HG03442 (cell line): ENCODE measurements around the gene GAPVD1.
"Not testable (repeated sequence)": the region's sequence is repeated elsewhere in the genome, so short reads cannot be mapped to it uniquely, and the experiment has no call there.

ENCODE experiments used
- ATAC-seq: cut with Tn5 transposase; IDR thresholded peaks from one replicate; pipeline ENCODE4 v1.9.1; 2021; ENCODE audit warnings: mild to moderate bottlenecking, moderate library complexity; ENCODE audit not compliant: unreplicated experiment

Gene GAPVD1

DNA sequence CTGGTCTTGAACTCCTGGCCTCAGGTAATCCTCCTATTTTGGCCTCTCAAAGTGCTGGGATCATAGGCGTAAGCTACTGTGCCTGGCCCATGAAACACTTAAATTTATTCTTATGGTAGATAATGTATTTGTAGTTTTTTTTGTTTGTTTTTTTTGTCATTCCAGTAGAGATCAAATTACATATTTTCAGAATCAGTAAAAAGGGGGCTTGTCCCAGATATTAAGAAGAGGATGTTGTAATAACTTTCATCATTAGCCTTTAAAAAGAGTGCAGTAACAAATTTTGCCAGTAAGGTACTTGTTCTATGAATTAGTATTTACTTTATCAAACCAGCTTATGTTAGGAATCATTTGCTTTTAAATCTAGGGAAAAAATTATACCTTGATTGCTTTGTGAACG is 42.6 kb downstream of the GAPVD1 start:
- ATAC-seq, result no peak

DNA sequence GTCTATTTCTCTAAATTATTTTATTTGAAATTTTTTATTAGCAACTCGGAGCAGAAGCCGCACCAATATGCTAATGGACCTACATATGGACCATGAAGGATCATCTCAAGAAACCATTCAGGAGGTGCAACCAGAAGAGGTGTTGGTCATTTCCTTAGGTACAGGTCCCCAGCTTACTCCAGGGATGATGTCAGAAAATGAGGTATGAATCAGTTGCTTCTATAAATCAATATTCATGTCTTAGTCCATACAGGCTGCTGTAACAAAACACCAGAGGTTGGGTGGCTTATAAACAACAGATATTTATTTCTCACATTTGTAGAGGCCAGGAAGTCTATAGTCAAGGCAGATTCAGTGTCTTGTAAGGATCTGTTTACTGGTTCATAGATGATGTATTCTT is 50.8 kb downstream of the GAPVD1 start:
- ATAC-seq, result no peak

DNA sequence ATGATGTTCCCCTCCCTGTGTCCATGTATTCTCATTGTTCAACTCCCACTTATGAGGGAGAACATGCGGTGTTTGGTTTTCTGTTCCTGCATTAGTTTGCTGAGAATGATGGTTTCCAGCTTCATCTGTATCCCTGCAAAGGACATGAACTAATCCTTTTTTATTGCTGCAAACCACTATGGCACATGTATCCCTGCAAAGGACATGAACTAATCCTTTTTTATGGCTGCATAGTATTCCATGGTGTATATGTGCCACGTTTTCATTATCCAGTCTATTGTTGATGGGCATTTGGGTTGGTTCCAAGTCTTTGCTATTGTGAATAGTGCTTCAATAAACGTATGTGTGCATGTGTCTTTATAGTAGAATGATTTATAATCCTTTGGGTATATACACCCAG is 54.7 kb downstream of the GAPVD1 start:
- not testable (repeated sequence) for ATAC-seq

DNA sequence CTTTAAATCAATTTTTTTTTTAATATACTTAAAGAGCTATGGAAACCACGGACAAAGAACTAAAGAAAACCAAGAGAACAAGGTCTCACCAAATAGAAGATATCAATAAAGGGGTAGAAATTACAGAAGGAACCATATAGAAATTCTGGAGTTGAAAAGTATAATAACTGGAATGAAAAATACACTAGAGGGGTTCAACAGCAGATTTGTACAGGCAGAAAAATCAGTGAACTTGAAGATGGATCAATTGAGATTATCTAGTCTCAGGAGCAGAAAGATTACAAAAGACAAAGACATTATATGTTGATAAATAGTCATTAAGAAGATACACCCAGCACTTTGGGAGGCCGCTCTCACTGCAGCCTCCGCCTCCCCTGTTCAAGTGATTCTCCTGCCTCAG is 56.1 kb downstream of the GAPVD1 start:
- ATAC-seq, result no peak

DNA sequence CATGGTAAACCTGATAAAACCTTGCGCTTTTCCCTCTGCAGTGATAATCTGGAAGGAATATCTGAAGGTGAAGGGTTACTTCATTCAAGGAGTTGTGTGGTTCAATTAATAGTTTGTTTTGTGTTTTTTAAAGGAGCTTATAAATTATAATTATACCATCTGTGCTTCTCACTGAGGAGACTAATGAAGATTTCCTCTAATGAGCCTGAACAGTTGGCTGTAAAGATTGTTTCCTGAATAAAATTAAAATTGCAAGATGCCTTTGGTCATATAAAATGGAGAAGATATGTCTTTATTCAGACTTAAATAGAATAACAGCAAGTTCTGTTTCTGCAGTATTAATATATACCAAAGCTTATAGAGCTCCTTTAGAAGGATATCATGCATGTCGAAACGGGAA is 59.9 kb downstream of the GAPVD1 start:
- no peak for ATAC-seq

DNA sequence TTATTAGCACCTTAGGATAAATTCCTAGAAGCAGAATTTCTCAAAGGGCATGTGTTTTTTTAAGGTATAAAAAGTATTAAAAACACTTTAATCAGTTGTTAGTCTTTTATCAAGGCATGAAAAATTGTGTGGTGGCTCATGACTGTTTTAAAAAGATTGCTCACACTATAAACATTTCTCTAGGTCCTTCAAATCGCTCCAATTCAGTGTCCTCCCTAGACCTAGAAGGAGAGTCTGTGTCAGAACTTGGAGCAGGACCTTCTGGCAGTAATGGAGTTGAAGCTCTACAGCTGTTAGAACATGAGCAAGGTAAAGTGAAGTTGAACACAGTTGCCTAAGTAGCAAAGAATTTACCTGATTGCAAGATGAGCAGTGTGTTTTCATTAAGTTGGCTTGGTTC is 62.0 kb downstream of the GAPVD1 start:
- no peak for ATAC-seq

DNA sequence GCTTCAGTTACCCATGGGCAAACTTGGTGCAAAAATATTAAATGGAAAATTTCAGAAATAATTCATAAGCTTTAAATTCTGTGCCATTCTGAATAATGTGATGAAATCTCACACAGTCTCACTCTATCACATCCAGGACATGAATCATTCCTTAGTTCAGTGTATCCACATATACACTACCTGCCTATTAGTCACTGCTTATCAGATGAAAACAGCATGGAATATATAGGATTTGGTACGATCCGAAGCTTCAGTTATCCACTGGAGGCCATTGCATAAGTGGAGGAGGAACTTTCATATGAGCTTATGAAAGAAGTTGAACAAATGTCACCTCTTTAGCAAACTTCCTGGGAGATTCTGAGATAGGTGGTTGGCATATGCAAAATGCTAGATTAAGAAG is 64.2 kb downstream of the GAPVD1 start:
- no peak for ATAC-seq

DNA sequence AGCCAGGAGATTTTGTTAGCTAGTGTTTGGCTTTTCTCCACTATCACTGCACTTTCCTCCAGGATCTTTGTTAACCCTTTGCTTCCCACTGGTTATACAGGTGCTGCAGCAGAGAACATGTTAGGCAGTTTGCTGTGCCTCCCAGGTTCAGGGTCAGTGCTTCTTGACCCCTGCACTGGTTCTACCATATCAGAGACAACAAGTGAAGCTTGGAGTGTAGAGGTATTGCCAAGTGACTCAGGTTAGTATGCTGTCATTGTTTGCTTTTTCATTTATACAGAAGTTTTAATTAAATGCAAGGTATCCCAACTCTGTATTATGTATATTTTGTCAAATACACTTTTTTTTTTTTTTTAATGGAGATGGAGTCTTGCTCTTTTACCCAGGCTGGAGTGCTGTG is 68.4 kb downstream of the GAPVD1 start:
- ATAC-seq, result no peak

DNA sequence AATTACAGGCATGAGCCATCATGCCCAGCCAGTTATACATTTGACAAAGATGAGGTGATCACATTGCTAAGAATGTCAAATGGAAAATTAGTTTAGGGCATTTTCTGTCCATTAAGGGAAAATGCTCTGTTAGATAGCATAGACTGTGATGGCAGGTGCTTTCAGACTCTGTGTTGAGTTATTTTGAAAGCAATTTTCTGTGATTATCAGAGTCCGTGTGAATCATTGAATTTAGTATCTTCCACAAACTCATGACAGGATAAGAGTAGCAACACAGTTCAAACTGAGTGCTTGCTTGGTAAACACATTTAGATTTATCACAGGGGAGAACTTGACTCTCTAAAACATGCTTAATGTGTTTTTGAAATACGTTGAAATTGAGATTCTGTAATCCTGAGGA is 69.0 kb downstream of the GAPVD1 start:
- ATAC-seq, result no peak

DNA sequence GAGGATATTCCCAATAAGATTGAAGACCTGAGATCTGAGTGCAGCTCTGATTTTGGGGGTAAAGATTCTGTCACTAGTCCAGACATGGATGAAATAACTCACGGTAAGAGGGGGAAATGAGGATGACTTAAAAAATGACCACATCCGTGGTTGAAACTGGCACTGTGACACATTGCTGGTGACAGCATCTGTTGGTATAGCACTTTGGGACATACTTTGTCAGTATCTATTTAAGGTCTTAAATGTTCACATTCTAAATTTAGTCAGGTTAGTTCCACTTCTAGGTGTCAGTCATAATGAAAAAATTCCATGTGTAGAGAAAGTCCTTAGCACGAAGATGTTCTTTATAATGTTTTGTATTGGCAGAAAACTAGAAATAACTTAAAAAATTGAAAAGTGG is 70.9 kb downstream of the GAPVD1 start:
- ATAC-seq, result peak; percentile 84

DNA sequence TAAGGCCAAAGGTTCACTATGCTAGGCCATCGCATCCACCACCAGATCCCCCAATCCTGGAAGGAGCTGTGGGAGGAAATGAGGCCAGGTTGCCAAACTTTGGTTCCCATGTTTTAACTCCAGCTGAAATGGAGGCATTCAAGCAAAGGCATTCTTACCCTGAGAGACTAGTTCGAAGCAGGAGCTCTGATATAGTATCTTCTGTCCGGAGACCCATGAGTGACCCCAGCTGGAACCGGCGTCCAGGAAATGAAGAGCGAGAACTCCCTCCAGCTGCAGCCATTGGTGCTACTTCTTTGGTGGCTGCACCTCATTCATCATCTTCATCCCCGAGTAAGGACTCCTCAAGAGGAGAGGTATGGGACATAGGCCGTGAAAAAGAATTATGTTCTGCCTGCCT is 75.6 kb downstream of the GAPVD1 start:
- no peak for ATAC-seq

DNA sequence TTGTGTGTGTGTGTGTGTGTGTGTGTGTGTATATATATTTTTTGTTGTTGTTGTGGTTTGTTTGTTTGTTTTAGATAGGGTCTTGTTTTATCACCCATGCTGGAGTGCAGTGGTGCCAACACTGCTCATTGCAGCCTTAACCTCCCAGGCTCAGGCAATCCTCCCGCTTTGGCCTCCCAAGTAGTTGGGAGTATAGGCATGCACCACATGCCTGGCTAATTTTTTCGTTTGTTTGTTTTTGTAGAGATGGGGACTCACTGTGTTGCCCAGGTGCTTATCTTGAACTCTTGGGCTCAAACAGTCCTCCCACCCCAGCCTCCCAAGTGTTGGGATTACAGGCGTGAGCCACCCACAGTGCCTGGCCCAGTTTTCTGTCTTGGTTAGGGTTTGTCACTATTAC is 77.3 kb downstream of the GAPVD1 start:
- no peak for ATAC-seq

DNA sequence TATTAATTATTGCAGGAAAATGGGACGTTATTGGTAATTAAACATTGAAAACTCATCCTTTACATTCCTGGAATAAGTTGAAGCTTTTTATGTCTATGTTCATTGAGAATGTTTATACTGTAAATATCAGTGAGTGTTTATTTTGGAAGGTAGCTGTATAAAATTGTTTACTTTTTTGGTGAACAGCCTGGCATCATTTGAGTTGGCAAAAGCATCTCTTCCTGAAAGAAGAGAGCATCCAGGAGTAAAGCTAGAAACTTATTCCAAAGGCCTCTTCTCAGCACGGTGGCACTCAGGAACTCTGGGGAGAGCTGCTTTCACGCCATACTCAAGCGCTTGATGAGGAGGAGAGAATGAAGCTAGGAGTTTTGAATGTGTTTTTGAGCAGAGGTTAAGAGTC is 79.9 kb downstream of the GAPVD1 start:
- no peak for ATAC-seq

DNA sequence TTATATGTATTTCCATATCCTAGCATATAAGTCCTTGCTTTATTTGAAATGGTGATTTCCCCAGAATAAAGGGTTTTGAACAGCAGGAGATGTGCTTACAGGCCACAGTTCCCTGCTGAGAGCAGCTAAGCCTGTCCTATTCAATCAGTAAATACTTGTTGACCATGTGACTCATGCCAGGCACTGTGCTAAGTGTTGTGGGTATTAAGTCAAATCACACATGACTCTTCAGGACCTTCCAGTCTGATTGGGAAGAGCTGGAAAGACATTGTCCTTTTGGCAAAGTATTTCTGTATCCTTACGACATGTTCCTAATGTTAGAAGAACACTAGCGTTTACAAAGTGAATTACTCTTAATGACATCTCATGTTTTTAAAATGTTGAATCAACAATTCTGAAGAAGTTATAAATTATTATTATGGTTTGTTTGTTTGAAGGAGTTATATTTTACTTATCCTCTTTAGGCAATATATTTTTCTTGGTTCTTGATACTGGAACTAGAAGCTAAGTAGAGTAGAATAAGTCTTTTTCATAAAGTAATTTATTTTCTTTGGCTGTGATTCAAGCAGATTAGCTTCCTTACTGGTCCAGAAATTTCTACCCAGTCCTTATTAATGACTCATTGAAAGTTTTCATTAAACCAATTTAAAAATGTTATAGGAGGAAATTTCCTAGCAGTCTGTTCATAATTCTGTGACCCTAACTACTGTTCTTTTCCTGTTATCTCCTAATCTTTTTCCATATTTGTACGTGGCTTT is 82.1 kb downstream of the GAPVD1 start:
- ATAC-seq, result no peak

DNA sequence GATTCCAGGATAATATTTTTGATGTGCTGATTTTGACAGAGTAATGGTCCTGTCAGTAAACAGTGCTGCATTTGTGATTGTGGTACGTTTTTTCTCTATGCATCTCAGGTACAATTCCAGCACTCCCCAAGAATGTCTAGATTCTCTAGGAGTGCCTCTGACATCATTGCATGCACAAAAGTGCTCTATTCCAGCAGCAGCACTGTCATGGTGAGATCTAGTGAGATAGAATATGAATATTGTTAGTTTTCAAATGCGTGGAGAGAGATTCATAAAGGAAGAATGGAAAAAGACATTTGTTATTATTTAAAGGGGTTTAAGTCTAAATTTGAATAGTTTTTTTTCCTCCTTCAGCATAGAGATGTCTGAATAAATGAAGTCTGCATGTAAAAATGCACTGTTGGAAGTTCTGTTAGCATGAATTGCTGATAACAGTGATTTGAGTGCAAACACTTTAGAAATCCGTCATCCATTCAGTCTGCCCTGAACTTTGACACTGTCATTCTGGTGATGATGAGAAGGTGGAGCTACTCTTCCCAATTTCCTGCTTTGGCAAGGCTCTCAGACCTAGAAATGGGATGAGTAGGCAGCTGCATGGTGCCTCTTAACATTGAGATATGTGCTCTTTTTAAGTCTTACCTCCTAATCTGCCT is 84.6 kb downstream of the GAPVD1 start:
- no peak for ATAC-seq

DNA sequence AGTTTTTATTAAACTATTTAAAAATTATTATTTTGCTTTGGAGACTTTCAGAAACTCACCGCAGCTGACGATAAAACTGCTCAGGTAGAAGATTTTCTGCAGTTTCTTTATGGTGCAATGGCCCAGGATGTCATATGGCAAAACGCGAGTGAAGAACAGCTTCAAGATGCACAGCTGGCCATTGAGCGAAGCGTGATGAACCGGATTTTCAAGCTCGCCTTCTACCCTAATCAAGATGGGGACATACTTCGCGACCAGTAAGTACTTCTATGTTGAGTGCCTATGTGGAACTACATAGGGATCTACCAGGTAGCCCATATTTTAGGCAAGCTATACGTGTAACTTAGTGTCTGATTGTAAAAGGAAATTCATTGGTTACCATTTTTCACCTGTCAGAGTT is 94.0 kb downstream of the GAPVD1 start:
- no peak for ATAC-seq

DNA sequence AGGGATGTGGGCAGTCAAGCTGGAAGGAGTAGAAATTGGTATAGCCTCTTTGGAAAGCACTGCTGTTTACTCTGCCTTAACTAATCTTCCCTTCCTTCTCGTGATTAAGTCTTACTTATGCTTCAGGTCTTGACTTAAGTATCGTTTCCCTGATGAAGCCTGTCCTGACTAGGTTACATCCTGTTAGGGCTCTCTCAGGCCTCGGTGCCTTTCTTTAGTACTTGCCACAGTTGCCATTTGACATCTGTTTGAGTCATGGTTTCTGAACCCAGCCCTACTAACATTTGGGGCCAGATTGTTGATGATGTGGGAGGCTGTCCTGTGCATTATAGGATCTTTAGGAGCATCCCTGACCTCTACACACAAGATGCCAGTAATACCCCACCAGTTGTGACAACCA is 94.4 kb downstream of the GAPVD1 start:
- ATAC-seq, result no peak

DNA sequence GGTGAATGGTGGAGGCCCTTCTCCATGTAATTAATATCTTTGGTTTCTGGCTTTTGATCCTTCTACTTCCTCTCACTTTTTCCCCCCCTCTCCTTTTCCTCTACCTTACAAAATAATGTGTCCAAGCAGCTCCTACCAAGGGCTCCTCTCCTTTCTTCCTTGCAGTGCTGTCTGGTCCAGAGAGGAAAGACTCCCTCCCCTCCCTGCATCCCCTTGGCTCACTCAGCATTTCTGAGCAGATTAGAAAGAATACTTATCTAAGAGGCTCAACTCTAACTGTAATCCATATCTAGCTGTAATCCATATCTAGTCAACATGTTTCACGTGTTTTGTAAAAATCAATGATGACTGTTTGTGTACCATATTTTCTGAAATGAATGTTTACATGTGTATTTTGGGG is 97.4 kb downstream of the GAPVD1 start:
- ATAC-seq, result no peak

DNA sequence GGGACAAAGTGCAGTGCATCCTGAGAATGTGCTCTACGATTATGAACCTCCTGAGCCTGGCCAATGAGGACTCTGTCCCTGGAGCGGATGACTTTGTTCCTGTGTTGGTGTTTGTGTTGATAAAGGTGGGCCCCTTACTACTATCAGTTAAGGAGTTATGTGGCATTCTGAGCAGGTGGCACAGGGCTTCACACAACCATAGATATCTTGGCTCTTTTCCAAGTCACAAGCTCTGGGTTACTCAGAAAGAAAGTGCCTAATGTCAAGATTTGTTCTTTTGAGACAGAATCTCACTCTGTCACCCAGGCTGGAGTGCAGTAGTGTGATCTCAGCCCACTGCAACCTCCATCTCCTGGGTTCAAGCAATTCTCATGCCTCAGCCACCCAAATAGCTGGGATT is 99.0 kb downstream of the GAPVD1 start:
- no peak for ATAC-seq

DNA sequence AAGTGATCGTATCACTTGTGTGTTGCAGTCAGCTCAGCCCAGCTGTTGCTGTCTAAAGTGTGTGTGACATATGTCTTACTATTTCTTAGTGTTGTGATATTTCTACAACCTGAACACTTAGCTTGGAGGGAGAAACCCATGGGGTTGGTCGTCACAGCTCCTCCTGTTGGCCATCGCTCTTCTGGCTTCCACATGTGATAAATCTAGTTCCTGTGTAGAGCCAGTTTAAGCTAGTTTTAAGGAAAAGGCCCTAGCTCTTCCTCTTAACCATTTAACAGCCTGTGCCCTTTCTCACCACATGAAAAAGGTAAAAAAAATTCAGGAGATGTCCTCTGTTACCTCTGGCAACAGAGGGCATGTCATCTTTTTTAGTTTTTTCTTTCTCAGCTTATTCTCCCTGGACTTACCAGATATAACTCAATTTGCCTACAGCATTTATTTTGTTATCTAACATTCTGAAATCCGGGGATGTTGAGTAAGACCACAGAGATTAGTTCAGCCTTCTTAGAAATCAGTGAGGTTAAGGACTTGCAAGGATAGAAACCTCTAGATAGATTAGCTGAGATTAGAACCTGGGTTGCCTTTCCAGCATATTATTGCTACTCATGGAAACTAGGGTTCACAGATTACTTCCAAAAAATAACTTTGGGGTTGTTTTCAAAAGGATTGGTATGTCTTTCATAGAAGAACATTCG is 100.4 kb downstream of the GAPVD1 start:
- no peak for ATAC-seq

DNA sequence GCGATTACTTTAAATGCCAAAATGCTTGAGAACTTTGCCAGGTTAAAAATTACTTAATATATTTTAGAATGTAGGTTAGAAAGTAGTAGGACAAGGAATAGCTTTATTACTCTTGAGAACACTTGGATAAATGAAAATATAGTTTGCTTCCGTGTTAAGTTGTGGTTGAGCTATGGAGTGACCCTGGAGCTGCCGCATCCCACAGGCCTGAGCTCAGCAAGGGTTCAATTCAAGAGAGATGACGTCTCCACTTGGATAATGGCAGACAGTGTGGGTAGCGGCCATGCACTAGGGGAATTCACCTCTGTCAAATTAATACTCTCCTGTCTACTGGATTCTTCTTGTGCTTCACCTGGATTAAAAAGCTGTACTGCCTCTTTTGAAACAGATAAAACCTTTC is 105.0 kb downstream of the GAPVD1 start:
- no peak for ATAC-seq

DNA sequence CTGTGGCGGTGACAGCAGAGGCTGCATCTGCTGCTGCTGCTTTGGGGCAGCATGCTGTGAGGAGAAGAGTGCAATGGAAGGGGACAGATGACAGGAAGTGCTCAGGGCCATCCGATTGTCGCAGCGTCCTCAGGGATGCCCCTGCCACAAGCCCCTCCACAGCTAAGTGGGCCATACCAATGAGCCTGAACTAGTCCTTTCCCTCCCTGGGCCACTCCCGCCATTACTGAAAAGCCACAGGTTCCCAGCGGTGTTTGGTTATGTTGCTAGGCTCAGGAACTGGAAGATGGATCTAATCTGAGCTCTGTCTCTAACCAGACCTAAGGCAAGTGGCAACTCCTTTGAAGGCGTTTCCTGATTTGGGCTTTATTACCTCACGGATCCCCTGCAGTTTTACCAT is 109.2 kb downstream of the GAPVD1 start:
- no peak for ATAC-seq
